Globus pallidus (tissue), 1 donor: ENCODE measurements around the gene PDE9A.

Source experiments
- DNase-seq: peaks from one replicate; pipeline ENCODE4 v3.0.0-alpha.2; 2015; ENCODE audit warnings: low spot score

PDE9A gene

DNA sequence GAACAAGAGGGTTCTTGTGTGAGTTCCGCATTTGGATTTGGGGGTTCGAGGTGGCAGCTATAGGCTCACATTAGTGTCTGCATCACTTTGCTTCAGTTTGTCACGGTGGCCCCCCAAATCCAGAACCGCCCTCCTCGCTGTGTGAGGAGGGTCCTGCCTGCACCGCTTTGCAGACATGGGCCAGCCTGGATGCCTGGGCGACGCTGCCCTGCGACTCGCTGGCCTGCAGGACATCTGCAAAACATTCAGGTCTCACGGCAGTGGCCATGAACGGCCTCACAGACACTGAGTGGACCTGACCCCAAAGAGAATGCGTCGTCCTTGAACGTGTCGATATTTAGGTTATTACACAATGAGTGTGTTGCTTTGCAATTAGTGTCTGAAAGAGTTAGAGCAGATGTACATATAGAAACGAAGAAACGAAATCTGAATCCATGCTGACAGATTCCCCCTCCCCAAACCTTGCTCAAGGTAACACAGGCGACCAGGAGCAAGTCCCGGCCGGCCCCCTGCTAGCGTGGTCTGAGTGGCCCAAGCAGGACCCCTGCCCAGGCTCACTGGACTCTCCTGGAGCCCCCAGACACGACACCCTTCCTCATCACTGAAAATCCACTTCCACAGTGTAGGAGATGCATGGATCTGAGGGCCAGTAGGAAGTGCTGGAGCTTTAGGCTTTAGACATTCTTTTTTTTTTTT lies 20.4 kb downstream of the PDE9A start:
- no peak for DNase-seq

DNA sequence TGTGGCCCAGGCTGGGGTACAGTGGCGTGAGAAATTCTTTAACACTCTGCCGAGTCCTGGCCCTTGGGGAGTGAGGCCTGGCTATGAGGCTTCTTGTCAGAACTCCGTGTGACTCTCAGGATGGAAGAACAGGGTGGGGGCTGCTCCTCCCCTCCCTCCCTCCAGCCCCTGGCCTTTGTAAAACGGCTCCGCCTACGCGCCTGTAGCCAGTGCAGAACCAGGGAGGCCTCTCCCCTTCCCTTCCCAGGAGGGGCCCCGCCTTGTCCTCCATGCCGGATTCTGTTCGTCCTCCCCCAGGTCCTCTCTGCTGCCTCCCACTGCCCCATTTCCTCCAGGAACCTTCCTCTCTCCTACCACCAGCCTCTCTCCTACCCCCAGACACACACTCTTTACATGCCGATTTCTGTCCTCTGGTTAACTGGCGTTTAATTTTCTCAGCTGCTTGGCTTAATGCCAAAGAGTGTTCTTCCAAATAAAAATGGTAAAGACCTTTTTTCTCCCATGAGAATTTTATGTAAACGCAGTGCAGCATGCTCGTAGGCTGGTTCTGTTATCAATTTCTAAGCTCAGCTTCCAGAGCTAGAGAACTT lies 21.0 kb downstream of the PDE9A start:
- DNase-seq: no peak

DNA sequence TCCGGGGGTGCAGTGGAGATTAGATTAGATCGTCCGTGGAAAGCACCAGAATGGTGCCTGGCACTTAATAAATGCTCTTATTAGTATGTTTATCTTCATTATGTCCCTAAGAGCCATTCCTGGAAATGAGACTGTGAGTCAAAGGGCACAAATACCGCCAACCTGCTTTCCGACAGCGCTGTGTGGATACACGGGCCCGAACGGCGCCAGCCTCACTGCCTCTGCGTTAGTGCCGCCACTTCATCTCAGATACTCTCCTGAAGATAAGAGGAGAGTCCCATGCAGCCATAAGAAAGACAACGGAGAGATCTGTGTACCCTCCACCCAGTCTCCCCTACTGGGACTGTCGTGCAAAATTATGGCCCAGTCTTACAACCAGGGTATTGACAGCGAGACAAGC lies 22.0 kb downstream of the PDE9A start:
- DNase-seq: no peak

DNA sequence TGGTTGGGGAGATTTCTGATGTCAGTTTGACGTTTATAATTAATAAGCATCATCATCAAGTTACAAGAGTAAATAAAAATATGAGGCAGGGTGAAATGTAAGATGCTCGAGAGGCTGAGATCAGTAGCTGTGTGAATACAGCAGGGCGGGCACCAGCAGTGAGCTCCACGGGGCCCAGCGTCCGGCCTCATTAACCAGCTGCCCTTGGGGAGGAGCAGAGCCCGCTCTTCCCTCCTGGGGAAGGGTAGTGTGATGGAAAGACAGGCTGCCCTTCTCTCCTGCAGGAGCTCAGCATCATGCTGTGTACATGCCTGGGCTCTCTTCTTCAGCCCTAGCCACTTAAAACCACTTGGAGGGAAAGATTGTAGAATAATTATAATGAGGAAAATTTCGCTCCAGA lies 23.4 kb downstream of the PDE9A start:
- no peak for DNase-seq

DNA sequence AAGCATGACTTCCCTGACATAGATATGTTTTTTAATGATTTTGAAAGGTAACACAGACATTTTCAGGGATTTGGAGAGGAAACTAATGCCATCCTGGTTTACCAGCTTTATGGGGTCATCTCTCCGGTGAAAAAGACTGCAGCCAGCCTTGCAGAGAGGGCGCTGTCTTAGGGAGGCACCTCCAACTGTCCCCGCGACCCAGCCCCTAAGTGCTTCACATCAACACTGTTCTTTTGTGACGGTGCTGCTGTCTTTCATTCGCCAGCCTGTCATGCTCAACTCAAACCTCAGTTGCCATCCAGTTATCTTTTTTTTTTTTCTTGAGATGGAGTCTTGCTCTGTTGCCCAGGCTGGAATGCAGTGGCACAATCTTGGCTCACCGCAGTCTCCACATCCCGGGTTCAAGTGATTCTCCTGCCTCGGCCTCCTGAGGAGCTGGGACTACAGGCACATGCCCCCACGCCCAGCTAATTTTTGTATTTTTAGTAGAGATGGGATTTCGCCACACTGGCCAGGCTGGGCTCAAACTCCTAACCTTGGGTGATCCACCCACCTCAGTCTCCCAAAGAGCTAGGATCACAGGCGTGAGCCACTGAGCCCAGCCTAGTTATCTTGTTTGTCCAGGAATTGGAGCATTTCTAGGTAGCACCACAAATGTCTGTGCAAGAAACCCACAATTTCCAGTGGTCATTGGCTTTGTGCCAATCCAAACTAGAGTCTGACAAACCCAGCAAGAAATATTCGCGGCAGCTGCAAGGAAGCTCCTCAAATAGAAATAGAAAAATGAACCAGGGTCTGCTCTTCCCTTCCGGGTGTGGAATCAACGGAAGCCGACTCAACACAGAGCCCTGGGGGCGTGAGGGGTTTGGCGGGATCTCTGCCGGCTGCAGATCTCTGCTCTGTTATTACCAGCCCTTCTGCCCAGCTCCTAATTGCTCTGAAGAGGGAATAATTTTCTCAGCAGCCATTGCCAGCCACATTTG lies 24.2 kb downstream of the PDE9A start:
- DNase-seq: no peak

DNA sequence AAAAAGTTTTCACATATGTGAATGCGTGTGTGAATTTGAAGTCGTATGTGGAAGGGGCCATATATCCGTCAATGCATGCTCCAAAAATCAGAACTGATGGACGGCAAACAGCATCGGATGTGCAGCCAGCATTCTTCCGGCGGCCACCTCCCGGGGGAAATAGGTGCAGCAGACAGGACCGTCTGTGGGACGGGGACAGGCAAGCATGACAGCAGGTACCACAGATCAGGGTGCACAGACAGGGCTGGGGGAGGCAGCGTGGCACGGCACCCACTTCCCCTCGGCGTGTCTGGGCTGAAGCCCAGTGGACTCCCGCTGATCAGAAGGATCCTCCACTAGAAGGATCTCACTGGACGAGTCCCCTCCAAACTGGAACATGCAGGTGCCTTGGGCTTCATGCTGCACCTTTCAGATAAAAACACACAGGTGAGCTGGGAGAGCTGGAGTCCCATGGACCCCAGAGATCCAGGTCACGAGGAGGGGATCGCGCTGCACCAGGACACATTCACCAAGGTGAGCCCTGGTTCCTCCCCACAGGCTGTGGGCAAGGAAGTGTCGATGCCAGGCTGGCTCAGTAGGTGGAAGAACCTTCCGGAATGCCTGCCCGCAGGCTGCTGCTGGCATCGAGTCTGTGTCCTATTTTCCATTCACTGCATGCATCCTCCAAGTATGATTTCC lies 25.3 kb downstream of the PDE9A start:
- no peak for DNase-seq

DNA sequence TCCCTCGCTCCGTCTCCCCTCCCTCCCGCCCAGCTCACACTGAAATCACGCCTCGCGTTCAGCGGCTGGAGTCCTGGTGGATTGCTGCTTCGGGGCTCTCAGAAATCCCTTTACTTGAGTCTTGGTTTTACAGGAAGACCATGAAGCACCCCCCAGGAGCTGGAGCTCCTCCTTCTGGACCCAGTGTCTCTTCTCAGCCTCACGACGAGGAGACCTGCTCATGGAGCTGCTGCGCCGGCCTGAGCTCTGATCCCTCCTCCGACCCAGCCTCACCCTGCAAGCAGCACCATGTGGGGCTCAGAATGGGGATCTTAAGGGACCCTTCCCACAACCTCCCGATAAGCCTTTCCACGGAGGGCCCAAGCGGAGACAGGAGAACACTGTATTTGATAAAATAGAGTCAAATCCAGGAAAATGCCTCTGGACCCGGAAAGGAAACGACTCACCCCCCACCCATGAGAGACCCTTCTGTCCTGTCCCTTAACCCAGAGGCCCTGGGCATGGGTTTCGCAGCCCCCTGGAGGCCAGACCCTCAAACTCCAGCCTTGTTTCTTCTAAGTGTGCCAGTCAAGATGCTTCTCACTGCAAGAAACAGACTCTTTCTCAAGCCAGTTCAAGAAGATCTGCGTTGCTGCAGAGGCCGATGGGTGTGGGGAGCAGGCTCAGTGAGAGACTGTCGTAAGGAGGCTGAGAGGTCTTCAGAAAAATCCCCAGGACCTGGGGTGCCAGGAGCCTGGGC lies 26.1 kb downstream of the PDE9A start:
- no peak for DNase-seq

DNA sequence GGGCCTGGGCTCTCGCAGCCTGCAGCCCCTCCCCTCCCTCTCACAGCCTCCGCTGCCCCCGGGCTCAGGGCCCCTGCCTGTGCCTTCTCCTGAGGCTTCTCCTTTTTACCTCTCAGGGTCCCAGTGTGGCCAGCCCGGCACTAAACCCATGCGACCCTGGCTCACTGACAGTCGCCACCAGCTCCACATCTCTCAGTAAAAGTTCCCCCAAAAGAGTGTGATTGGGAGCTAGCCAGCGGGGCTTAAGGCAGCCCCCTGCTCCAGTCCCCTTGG lies 26.6 kb downstream of the PDE9A start:
- no peak for DNase-seq

GRCh38 chr21:42680429-42680828 lies 27.0 kb downstream of the PDE9A start:
- DNase-seq: no peak

GRCh38 chr21:42681296-42682206 lies 28.1 kb downstream of the PDE9A start:
- DNase-seq: no peak

DNA sequence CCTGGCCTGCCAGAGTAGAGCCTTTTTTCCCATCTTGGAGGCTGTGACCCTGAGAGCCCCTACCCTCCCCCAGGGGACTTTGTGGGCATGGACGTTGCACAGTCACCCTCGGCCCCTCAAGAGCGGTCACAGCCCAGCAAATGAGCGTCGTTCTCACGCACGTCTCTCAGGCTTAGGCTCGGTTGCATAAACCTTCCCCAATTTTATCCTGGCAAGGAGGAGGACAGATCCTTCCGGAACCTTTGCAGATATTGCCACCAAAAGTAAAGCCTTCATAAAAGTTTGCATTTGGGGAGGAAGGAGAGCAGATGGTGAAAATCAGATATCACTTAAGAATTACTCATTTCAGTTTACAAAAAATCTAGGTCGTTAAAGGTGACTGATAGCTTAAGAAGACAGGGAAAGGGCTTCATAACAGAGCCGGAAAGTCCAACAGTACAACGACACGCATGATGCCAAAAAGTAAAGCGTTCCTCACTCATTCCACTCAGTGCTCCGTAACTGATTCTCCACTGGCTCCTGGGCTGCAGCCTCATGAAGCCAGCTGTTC lies 29.3 kb downstream of the PDE9A start:
- no peak for DNase-seq

DNA sequence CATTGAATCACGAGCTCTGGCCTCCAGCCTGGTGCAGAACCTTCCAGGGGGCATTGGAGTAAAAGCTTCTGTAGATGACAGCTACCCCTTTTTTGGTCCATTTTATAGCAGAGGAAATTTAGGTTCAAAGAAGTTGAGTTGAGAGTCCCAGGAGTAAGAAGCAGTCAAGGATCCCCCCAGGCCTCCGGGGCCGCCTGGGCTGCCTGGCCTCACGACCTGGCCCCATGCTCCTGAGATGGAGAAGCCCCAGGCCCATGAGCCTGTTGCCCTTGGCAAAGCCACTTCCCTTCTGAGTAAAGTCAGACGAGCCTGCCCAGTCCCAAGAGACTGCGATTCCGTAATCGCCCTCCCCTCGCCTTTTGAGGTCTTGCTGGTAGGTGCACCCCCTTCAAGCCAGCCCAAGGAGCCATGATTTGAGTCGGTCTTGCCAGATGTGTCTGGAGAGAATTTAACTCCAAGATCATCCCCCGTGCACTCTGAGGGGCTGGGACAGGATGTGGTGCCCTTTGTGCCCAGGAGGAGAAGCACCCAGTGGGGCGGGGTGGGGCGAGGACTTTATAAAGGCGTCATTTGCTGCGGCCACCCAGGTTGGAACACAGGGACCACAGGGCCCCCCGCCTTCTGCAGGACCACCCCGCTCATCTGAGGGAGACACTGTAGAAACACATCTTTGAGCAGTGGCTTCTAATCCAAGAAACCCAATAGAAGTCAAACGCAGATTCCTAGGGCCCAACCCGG lies 30.1 kb downstream of the PDE9A start:
- DNase-seq: no peak

DNA sequence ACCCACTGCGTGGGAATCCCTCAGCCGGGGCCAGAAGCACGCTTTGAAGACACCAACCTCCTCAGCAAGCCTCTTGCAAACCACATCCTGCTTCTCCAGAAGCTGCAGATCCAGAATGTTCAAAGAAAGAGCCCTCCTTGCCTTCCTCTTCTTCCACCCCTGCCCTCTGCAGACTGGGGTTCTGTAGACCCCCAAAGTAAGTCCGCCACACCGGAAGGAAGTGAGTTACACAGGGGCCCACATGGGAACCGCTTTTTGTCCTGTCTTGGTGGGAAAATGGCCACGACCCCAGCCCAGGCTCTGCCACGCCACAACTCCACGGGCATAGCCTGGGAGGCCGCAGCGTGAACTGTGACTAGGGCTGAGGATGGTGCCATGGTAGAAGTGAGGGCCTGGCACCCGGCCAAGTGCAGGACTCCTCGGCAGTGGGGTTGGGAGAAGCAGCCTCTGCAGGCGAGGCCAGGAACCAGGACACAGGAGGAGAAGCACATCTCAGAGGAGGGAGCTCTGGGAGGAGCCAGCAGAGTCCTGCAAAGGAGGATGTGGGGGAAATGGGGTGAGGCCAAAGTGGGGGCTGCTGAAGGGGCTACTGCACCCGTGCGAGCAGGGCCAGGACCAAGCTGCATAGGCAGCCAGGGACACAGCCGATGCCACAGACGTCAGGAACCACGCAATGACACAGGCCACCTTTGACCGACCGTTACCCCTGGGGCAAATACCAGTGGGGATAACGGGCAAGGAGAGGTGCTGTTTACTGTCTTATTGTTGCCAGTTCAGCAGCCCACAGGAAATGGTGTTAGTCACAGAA lies 30.9 kb downstream of the PDE9A start:
- no peak for DNase-seq

- DNase-seq: no peak
These were observed 31.6 kb downstream of the PDE9A start for GRCh38 chr21:42685036-42685435.

GRCh38 chr21:42685954-42686500 lies 32.6 kb downstream of the PDE9A start:
- no peak for DNase-seq

DNA sequence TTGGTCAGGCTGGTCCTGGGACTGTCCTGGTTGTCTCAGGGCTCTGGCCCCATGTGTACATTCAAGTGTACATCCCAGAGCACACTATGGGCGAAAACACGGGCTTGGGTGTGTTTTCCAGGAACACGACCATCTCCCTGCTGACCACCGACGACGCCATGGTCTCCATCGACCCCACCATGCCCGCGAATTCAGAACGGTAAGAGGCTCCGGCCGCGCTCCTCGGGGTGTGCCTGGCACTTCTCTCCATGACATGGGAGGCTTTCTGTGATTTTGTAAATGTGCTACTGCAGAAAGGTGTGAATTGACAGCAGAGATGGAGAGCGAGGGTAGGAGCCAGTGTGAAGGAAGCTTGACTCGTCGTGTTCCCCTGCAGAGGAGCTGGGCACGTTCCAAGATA lies 34.4 kb downstream of the PDE9A start:
- no peak for DNase-seq

GRCh38 chr21:42688226-42688840 lies 34.9 kb downstream of the PDE9A start:
- no peak for DNase-seq

GRCh38 chr21:42688841-42689371 lies 35.5 kb downstream of the PDE9A start:
- DNase-seq: no peak
